Stimulated activated CD8-positive, alpha-beta memory T cell treated with anti-CD3 and anti-CD28 coated beads, Interleukin-2, amount 100 ng/mL, for 1 hour (primary cell): ENCODE measurements around the gene SLC9A9.

Experiments used
- DNase-seq, 2 donors: peaks; one replicate each; pipeline ENCODE4 v3.0.0-alpha.2; 2020; ENCODE audit warnings: low read depth in 2 of 2

The SLC9A9 gene

DNA sequence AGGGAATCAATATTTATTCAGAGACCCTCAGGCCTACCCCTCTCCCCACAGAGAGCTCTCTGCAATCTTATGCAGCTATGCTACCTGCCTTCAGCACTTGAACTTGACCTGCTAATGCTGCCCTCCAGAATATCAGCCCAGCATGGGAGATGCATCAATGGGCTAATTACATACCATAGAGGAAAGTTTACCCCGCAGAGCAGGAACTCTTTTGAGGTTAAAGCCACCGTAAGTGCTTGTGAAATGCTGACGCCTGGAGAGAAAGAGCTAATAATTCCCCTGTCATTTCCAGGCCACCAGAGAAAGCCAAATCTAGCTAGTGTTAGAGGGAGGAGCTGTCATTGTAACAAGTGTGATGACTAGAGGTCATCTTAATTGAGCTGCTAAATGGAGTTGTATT is 601.2 kb downstream of the SLC9A9 start:
- no peak for DNase-seq

DNA sequence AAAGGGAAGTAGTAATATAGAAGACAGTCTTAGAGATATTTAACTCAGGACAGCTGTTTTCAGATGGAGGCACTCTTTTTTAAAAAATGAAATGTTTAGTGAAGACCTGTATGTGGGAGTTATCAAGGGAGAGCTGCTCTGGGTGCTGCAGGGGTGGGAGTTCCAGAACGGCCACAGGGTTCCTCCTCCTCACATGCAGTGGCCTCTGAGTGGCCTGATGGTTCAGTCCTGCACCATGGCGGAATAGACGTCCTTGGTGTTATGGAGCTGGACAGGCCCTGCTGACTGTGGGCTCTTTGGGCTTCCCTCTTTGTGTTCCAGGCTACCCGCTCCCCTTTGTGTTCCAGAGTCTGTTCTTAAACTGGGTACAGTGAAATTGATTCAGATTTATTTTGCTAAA is 602.6 kb downstream of the SLC9A9 start:
- no peak for DNase-seq

DNA sequence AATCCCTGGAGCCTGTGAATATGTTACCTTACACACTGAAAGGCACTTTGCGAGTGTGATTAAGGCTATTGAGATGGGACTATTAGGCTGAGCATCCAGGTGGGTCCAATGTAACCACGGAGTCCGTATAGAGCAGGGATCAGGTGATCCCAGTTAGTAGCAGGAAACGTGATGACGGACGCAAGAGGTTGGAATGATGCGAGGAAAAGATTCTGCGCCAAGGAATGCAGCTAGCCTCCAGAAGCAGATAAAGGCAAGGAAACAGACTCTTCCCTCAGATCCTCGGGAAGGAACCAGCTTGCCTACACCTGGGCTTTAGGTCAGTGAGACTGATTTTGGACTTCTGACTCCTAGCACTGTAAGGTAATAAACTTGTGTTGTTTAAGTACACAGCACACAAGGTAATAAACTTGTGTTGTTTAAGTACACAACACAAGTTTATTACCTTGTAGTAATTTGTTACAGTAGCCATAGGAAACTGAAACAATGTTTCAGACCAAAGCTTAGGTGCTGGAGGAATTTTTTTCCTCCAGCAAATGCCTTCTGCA is 603.7 kb downstream of the SLC9A9 start:
- DNase-seq, result no peak

DNA sequence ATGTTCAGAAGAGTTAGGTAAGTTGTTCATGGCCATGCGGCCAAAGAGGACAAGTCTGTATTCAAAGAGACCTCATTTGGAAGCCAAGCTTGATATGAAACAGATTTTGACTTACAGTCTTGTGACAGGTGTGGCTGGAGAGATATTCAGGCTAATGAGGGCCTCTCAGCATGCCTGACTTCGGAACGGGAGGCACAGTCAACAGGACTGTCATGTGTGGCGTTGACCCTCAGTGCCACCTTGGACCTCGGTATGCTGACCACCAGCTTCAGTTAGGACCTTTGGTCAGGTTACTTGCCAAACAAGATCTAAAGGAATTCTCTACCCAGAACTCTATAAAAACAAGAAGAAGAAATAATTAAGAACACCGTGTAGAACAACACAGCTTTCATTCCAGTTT is 604.6 kb downstream of the SLC9A9 start:
- DNase-seq, result no peak

DNA sequence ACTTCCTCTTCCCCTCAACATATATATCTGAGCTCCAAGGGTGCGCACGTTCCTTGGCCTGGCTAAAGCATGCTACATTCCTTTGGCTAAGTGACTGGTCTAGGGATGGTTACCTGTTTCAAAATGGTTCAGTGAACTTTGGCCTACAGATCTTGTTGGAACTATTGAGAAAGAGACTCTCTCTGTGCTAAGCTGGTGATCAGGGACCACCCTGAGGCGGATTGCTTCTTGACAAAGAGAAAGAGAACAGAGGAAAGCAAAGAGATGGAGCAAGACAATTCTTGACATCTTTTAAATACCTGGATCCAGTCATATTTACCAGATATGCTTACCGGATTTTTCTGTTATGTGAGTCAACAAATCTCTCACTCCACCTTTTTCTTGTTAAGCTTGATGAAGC is 605.6 kb downstream of the SLC9A9 start:
- DNase-seq, result no peak

DNA sequence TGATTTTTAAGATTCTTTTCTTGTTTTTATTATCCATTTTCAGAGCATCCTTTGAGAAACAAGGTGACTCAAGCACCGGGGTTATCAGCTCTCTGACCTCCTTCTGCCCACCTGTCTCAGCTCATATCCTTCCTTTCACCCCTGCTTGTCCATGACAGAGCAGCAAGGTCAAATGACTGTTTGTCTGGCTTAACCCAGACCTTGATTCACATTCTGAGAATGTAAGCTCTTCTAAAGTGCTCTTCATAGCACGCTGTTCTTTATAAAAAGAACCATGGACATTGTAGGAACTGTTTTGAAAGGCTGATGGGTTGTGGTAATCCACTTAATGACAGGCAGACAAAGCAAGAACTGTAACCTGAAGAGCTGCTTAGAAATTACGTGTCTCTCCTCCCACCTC is 606.2 kb downstream of the SLC9A9 start:
- DNase-seq, result no peak

DNA sequence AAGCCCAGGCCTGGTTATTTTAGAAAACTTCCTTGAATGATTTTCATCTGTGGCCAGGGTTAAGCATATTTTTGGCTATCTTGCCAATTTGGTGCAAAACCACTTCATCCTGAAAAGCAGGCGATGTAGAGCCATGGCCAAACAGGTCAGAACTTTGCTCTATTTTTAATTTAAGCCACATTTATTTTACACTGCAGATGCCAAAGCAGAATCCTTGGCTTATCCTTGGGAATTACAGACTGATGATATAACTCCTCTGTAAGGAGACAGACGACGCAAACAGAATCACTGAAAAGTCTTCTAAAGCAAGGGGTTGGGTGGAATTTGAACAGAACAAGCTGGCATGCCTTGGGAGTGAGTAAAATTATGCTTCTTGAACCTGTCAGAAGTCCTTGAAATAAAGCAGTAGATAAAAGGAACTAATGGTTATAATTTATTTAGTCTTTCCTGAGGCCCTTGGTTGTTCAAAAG is 606.8 kb downstream of the SLC9A9 start:
- DNase-seq, result no peak

DNA sequence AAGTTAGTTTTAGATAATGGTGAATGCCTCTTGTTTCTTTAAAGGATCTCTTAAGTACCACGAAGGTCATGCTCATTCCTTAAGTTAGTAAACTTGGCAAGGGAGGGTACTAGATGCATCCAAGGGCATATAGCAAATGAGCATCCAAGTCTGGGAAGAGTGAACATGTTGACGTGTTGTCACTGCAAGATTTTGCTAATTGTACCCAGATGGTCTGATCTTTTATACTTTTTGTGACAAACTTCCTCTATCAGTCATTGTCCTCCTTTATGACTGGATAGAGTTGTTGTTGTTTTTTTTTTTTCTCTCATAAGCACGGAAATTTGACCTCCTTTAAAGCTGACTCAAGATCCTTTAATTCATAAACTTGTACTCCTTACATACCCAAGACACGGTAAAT is 607.4 kb downstream of the SLC9A9 start:
- no peak for DNase-seq

DNA sequence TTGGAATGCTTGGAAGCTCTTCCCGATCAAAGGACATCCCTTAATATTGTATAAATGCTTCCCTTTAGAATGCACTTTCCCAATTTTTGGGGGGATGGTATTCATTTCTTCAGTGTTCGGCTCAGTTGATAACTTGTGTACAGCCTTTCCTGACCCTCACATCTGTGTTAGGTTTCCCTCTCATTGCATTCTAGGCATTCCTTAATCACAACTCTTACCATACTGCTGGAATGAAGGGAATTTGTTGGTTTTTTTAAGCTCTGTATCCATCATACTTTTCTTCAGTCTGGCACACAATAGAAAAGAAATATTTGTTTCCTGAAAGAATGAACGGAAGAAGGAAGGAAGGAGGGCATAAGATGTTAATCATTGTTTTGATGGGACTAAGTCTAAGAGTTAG is 609.2 kb downstream of the SLC9A9 start:
- DNase-seq, result no peak

DNA sequence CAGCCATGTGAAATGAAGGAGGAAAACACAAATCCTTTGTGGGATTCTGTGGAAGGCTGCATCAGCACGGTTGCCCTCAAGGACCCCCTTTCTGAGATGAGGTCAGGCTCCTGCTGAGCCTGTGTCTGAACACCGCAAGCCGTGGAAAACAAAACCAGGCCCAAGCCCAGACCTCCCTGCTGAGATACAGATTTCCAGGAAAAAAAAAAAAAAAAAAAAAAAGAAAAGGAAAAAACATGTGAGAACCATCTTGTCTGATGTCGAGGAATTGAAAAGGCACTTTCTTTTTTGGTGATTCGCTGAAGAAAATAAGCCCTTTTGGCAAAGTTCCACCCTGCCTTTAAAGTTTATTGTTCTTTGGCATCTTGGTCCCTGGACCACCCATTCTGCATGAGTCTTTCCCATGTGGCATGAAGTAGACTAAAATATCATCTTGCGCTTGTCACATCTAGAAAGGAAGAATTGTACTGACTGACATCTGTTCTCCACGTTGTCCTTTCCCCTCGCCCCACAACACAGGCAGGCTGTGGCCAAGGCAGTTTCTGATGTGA is 611.1 kb downstream of the SLC9A9 start:
- DNase-seq, result no peak

DNA sequence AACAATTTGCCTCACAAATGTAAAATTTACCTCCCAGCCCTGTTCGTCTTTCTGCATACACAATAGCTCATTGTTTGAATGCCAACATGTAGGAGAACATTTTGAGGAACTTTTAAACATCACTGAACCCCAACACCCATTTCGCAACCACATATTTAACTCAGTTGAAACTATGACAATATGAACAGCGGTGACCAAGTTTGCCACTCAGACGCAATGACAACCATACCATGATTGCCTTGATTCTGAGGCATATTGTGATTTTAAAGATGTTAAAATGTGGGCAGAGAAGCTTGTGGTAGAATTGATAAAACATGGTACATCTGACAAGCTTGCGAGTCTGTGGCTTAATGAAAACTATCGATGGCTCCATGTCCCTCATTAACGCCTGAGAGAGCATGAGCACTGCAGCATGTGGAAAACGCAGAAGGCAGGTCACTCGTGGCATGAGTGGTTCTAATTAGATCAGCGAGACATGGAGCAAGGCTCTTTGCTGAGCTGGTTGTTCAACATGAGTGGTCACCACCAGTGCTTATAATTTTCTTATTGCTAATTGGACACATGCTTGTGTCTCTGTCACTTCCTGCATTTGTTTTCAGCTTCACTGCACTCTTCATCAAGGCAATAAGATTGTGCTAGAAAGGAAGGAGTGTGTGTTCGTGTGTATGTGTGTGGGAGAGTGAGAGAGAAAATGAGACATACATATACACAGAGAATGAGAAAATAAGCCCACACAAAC is 611.9 kb downstream of the SLC9A9 start:
- DNase-seq, result no peak

DNA sequence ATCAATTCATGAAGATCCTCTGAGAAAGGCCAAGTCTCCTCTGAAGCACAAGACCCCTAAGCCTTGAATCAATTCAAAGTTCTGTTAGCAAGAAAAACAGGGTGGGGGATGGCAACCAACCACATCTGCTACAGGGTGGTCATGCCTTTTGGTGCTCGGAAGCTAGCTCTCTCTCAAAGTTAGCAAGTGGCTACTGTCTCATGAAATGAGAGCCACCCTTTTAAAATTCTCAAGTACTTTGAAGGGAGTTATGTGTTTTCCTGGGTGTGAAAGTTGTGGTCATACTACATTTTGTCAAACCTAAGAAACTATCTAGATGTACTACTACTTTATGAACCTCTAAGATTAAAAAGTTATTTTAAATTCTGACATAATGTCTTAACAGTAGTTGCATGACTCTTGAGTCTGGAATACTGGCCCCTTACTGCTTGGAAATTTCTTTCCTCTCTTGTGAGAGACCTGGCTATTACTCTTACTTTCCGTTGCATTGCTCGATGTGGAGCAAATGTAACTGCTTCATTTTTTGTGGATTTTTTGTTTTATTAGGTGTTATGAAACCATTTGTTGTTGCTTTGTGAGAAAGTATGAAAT is 612.6 kb downstream of the SLC9A9 start:
- DNase-seq, result no peak

DNA sequence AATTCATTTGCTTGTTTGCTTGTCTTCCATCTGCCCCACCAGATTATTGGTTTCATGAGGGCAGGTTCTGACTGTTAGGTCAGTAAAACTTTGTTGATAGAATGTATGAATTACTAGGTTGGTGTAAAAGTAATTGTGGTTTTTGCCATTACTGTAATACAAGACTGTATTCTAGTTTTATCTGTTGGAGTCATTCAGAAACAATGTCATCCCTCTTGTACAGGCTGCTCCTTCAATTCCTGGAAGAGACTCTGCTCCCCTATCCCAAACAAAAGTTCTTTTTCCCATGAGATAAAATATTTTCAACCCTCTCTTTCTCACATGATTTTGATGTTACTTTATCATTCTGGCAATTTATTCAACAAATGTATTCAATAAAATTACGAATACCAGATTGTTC is 613.7 kb downstream of the SLC9A9 start:
- no peak for DNase-seq

DNA sequence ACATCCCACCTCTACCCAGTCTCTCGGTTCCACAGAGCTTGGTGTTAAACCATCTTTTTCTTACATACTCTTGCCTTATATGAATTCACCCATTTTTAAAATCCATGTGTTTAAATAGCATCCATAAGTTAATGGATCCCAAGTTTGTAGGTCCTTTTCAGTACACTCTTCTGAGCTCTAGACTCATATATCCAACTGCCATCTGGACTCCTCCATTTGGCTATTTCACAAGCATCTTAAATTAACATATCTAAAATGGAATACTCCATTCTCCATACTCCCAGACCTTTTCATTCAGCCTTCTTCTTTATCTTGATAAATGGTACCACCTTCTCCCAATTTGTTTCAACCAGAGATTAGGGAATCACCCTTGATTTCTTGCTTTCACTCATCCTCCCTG is 615.3 kb downstream of the SLC9A9 start:
- no peak for DNase-seq

DNA sequence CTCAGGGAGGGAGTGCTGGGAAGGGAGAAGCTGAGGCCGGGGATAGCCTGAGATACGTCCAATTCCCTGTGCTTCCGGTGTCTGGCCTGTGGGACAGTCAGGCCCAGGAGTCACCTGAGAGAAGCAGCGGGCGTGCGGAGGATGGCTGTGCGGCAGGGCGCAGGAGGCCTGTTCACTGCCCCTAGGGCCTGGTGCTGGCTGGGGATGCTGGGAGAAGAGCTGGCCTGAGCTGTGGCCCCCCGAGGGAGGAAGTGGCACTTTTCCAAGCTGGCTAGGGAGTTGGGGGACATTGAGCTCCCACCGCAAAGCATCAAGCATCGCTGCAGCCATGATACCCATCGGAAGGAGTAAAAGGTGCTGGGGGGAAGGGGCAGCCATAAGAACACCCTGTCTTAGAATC is 619.9 kb downstream of the SLC9A9 start:
- no peak for DNase-seq

DNA sequence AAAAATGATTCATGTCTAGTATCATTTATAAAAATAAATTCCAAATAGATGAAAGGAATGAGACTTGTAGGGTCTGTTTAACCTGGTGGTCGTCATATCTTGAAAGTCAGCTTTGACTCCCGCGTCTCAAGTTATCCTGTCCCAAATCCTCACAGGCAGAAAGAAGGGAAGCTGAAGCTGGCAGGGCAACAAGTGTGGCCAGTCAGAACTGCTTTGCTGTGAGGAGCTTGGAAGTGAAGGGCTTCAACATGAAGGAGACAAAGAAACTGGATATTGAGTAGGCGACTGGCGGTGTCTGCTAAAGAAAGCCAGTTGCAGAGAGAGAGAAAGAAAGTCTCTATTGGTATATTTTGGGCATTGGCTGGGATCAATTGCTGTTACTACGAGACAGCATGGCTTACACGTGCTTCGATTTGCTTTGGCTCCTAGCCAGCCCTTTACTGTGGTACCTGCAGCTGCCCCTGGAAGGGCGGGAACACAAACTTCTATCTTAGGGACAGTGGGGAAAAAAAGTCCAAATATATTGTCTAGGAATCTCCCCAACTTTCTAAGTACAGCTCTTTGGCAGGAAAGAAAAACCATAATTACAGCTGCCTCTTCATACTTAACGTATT is 621.5 kb downstream of the SLC9A9 start:
- DNase-seq, result no peak

DNA sequence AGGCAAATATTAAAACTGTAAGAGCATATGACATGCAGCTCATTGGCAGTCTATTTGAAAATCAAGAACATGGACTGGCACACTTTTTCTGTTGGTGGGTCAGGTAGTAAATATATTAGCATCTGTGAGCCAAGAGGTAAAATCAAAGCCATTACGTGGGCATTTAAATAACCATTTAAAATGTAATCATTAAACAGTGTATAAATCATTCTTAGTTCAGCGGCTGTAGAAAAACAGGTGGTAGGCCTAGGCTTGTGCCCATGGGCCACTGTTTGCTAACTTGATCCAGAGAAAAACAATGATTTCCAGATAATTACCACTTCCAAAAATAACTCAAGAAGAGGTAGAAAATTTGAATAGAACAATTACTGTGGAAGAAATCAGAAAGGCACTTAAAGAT is 623.6 kb downstream of the SLC9A9 start:
- no peak for DNase-seq

DNA sequence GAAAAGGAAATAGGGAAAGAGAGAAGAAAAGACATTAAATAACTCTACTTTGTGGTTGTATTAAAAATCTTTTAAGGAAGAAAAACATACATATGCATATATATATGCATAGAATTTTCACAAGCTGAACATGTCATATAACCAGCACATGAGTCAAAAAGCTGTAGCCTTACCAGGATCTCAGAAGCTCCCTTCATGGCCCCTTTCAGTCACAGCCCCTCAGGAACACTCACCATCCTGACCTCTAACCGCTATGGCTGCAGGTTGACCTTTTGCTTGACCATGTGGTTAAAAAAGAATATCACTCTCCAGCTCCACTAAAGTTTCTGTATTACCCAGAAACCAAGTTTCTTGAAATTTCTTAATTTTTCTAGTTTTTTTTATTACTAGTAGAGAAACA is 625.3 kb downstream of the SLC9A9 start:
- no peak for DNase-seq

DNA sequence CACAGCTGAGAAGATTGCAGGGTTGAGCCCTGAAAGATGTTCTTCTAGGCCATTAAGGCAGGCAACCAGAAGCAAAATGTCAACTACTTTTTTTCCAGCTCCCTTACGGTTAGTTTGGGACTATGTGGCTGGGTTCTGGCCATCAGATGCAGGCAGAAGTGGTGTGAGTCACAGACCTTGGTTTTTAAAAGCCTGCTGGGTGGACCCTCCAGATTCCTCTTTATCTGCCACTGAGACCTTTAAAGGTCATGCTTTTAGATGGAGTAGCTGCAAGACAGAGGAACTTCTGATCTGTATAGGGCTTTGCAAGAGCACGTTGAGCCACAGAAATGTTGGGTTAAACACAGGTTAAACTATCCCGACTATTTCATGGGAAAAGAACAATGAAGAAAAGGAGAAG is 625.8 kb downstream of the SLC9A9 start:
- no peak for DNase-seq

DNA sequence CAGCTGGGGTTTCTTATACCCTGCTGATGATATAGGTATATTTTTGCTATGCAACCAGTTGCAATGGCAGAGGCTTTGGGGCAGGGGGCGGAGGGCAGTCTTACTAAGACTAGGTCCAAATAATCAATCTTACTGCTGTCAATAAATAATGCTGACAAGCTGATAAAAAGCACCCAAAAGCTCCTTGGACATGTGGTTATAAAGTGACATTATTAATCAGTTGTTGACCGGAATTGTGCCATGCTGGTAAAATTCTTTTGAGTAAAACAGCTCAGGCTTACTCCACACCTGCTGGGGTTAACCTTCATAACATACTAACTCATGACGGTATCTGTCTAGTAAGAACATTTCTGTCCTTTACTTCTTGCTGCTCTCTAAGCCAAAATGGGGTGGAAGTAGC is 626.8 kb downstream of the SLC9A9 start:
- no peak for DNase-seq

DNA sequence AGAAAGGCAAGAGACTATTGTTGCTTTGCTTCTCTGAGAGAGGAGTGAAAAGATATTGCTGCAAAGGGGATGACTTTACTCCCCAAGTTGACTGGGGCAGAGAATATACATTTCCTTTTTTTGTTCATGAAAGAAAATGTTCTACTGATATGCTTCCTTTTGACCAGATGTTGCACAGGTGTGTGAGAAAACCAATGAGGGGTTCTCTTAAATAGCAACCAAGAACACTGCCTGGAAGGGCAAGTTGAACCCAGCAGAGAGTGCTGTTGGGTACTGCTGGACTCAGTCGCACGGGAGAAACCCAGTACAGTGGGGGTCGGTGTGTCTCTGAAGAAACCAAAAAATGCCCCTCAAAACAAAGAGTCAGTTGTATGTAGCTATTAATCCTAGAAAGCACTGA is 627.5 kb downstream of the SLC9A9 start:
- DNase-seq, result no peak

DNA sequence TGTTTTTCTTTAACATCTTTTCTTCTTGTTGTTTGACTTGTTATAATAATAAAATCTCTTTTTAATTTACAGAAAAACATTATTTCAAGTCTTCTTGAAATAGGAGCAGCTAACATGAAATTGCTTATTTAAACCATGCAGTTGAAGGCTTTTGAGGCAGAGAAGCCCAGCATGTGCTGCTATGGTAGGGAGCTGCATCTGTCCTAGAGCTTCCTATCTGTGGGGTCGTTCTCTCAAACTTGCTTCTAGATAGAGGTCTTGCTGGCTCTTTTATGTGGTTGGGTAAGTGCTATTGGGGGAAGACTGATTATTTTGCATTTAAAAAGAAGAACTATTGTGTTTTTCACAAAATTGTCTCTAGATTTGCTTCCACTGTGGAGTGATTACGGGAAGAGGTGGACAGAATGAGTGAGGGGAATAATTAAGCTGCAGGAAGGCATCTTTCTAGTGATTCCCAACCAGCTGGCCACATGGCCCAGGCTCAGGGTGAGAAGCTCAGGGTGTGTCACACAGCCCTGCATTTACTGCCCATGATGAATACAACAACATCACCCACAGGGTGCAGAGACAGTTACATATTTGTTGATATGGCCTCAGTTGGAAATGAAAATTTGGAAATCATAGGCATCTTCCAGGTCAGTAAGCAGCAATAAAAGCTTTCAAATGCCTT is 630.0 kb downstream of the SLC9A9 start:
- DNase-seq, result no peak
